ENCODE data around the gene CPED1. TPM values are rescaled to one million over a fixed set of nuclear protein-coding genes. Genes with fewer than 3 reads are reported as not detected.

CPED1 gene
- total RNA-seq, 1 experiment from 2014 or later, result 0.39 TPM

- no peaks in the 10 kb centered on the region for H3K9me3 ChIP-seq (ENCODE audit: control insufficient read depth, insufficient read depth, low read depth, low read length)
- POLR2A ChIA-PET, result no interaction called here
Observed at GRCh38 chr7:121053219-121053618, 64.7 kb downstream of the CPED1 start.

GRCh38 chr7:121054925-121055324, 66.4 kb downstream of the CPED1 start:
- BruUV-seq (replicated peaks), result no TSS peak
- in situ Hi-C loops (cut with HindIII; ENCODE audit: low pct_unique_long_range_greater_than_20kb, low sequenced_read_pairs) (no loop called here), intact Hi-C loops (cut with micrococcal nuclease; ENCODE audit: unreplicated experiment) (no loop called here)
- POLR2A ChIA-PET, result no interaction called here
- no peak for DNase-seq (ENCODE audit: low read depth, low spot score)
- no peak for ATAC-seq
- Histone ChIP-seq H3K27me3 (ENCODE audit: control insufficient read depth, insufficient read depth, low read length) (no peaks in the 10 kb centered on the region), H3K27ac (ENCODE audit: low read length) (no peak overlapping the region), H3K4me3 (ENCODE audit: low read depth in 2 of 2, low read length in 2 of 2) (no peak overlapping the region), H3K9me3 (ENCODE audit: control insufficient read depth, insufficient read depth, low read depth, low read length) (no peaks in the 10 kb centered on the region), H3K4me1 (ENCODE audit: control insufficient read depth, insufficient read depth, low read length) (no peaks in the 10 kb centered on the region), H3K36me3 (ENCODE audit: control insufficient read depth, insufficient read depth, low read length) (no peaks in the 10 kb centered on the region)
- no peak for TF ChIP-seq SIN3A (IDR thresholded peaks at IDR 0.05; ENCODE audit: borderline replicate concordance, insufficient read depth, low read depth, low read length)
- TF ChIP-seq TCF7L2 (IDR thresholded peaks at IDR 0.05; ENCODE audit: low read depth, low read length), result no peak
- CTCF ChIA-PET, result no interaction called here

More at GRCh38 chr7:121053219-121053618, 64.7 kb downstream of the CPED1 start:
- TF ChIP-seq POLR2AphosphoS5 (IDR thresholded peaks at IDR 0.05; ENCODE audit: low read depth, low read length) (no peak), REST (IDR thresholded peaks at IDR 0.05; ENCODE audit: insufficient read depth in 1 of 2, low read depth in 2 of 2, low read length in 1 of 2) (no peak), SIN3A (IDR thresholded peaks at IDR 0.05; ENCODE audit: borderline replicate concordance, insufficient read depth, low read depth, low read length) (no peak), TCF7L2 (IDR thresholded peaks at IDR 0.05; ENCODE audit: low read depth, low read length) (no peak), CTCF (IDR thresholded peaks at IDR 0.05) (no peak)
- intact Hi-C loops (cut with micrococcal nuclease; ENCODE audit: unreplicated experiment), result no loop called here
- H3K27ac ChIP-seq (ENCODE audit: low read length), result no peak overlapping the region
- no peak overlapping the region for H3K4me3 ChIP-seq (ENCODE audit: low read depth in 2 of 2, low read length in 2 of 2)
- H3K27me3 ChIP-seq (ENCODE audit: control insufficient read depth, insufficient read depth, low read length), result no peaks in the 10 kb centered on the region
- in situ Hi-C loops (cut with HindIII; ENCODE audit: low pct_unique_long_range_greater_than_20kb, low sequenced_read_pairs), result no loop called here
- no TSS peak for BruUV-seq (replicated peaks)
- ATAC-seq, result no peak
- CTCF ChIA-PET, result interaction anchor here (0.6 kb wide), 1 partner anchor 343 kb away, joined by 3 read pairs; no protein-coding TSS in a partner anchor
- no peaks in the 10 kb centered on the region for H3K4me1 ChIP-seq (ENCODE audit: control insufficient read depth, insufficient read depth, low read length)
- H3K36me3 ChIP-seq (ENCODE audit: control insufficient read depth, insufficient read depth, low read length), result no peaks in the 10 kb centered on the region
- DNase-seq (ENCODE audit: low read depth, low spot score), result no peak

DNA sequence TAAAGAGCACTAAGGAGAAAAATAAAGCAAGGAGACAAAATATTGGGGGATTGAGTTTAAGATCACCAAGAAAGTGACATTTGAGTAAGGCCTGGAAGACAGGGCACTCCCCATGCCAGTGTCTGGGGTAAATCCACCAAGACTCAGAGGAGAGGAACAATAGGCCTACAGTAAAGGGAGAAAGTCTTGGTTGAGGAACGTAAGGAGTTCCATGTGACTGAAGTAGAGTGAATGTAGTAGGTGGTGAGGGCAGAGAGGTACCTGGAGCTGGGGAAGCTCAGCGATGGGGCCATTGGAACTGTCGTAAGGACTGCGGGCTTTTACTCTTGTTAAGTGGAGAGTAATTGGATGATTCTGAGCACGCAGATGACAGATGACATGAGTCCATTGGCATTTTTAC, 69.4 kb downstream of the CPED1 start:
- no peak overlapping the region for H3K27ac ChIP-seq (ENCODE audit: low read length)
- no peaks in the 10 kb centered on the region for H3K4me1 ChIP-seq (ENCODE audit: control insufficient read depth, insufficient read depth, low read length)
- H3K4me3 ChIP-seq (ENCODE audit: low read depth in 2 of 2, low read length in 2 of 2), result no peak overlapping the region
- TF ChIP-seq POLR2AphosphoS5 (IDR thresholded peaks at IDR 0.05; ENCODE audit: low read depth, low read length) (no peak), CTCF (IDR thresholded peaks at IDR 0.05) (no peak), REST (IDR thresholded peaks at IDR 0.05; ENCODE audit: insufficient read depth in 1 of 2, low read depth in 2 of 2, low read length in 1 of 2) (no peak), SIN3A (IDR thresholded peaks at IDR 0.05; ENCODE audit: borderline replicate concordance, insufficient read depth, low read depth, low read length) (no peak), TCF7L2 (IDR thresholded peaks at IDR 0.05; ENCODE audit: low read depth, low read length) (no peak)
- in situ Hi-C loops (cut with HindIII; ENCODE audit: low pct_unique_long_range_greater_than_20kb, low sequenced_read_pairs), result no loop called here
- BruUV-seq (replicated peaks), result no TSS peak
- no peaks in the 10 kb centered on the region for H3K36me3 ChIP-seq (ENCODE audit: control insufficient read depth, insufficient read depth, low read length)
- DNase-seq (ENCODE audit: low read depth, low spot score) (no peak), ATAC-seq (no peak)
- CTCF ChIA-PET, result no interaction called here
- intact Hi-C loops (cut with micrococcal nuclease; ENCODE audit: unreplicated experiment), result no loop called here
- no peaks in the 10 kb centered on the region for H3K9me3 ChIP-seq (ENCODE audit: control insufficient read depth, insufficient read depth, low read depth, low read length)
- no peaks in the 10 kb centered on the region for H3K27me3 ChIP-seq (ENCODE audit: control insufficient read depth, insufficient read depth, low read length)
- POLR2A ChIA-PET, result no interaction called here
